HEK293T (cell line): ENCODE results near the gene CSTA.

Experiments
- BHLHE40 ChIP-seq: fragments of 450-650 bp; IDR thresholded peaks from 2 replicates; pipeline ENCODE4 v1.6.1; 2016; ENCODE audit warnings: mild to moderate bottlenecking, moderate library complexity, borderline replicate concordance
- ELF4 ChIP-seq: fragments of 450-650 bp; IDR thresholded peaks from 2 replicates; pipeline ENCODE4 v1.6.1; 2017; ENCODE audit warnings: antibody characterized with exemption
- FOXA1 ChIP-seq: fragments of 450-650 bp; IDR thresholded peaks from 2 replicates; pipeline ENCODE4 v1.6.1; 2016; ENCODE audit warnings: mild to moderate bottlenecking
- FOXK2 ChIP-seq: fragments of 450-650 bp; IDR thresholded peaks from 2 replicates; pipeline ENCODE4 v1.6.1; 2016; ENCODE audit warnings: mild to moderate bottlenecking
- FOXM1 ChIP-seq: fragments of 450-650 bp; IDR thresholded peaks from 2 replicates; pipeline ENCODE4 v1.6.1; 2017; ENCODE audit warnings: mild to moderate bottlenecking, borderline replicate concordance
- HDGF ChIP-seq: fragments of 450-650 bp; IDR thresholded peaks from 2 replicates; pipeline ENCODE4 v1.6.1; 2017; ENCODE audit warnings: antibody characterized with exemption, borderline replicate concordance
- NFRKB ChIP-seq: fragments of 450-650 bp; IDR thresholded peaks from 2 replicates; pipeline ENCODE4 v1.6.1; 2016; ENCODE audit warnings: mild to moderate bottlenecking, moderate library complexity
- PKNOX1 ChIP-seq: fragments of 450-650 bp; IDR thresholded peaks from 2 replicates; pipeline ENCODE4 v1.6.1; 2016
- SP1 ChIP-seq: fragments of 450-650 bp; IDR thresholded peaks from 2 replicates; pipeline ENCODE4 v1.6.1; 2017
- SUZ12 ChIP-seq: fragments of 450-650 bp; IDR thresholded peaks from 2 replicates; pipeline ENCODE4 v1.6.1; 2016; ENCODE audit warnings: mild to moderate bottlenecking
- TARDBP ChIP-seq: fragments of 450-650 bp; IDR thresholded peaks from 2 replicates; pipeline ENCODE4 v1.6.1; 2016
- ZNF384 ChIP-seq: fragments of 450-650 bp; IDR thresholded peaks from 2 replicates; pipeline ENCODE4 v1.6.1; 2016

GRCh38 chr3:122331886-122332285 is 6.8 kb downstream of the CSTA start:
- TF ChIP-seq NFRKB (no peak), FOXA1 (no peak), FOXM1 (no peak), PKNOX1 (no peak), TARDBP (no peak), ZNF384 (no peak), SP1 (no peak), FOXK2 (no peak), ELF4 (no peak), SUZ12 (no peak), BHLHE40 (no peak), HDGF (no peak)
